K562 (cell line): ENCODE results near the gene SP2. TPM values are rescaled to one million over a fixed set of nuclear protein-coding genes. Genes with fewer than 3 reads are reported as not detected.

ENCODE experiments used
- ATAC-seq: fragments of 200-7000 bp; cut with Tn5 transposase; 3 replicates; pipeline ENCODE4 v1.9.1; 2020; ENCODE audit warnings: moderate library complexity
- BruUV-seq: library from RNA; stranded (reverse); fragments of 400-500 nt; replicated peaks from 2 replicates; lab custom pipeline; 2021; lab: Mats Ljungman, UMichigan
- CTCF ChIA-PET: fragments of 300-600 bp; formaldehyde crosslinking; extraction: SDS; loops from one replicate; lab custom pipeline; 2021; ENCODE audit warnings: low intra/inter-chr PET ratio; lab: Yijun Ruan, JAX
- POLR2A ChIA-PET: fragments of 300-600, 350-650 bp; sonication (Branson Sonifier 250); formaldehyde crosslinking; extraction: SDS; loops from one replicate; lab custom pipeline; 2021; ENCODE audit warnings: antibody characterized with exemption, inconsistent platforms; lab: Yijun Ruan, JAX
- DNase-seq, 4 experiments: peaks; one replicate each; pipeline versions ENCODE4 v3.0.0 to v3.0.0-alpha.2; 2011 to 2018; ENCODE audit warnings: low spot score in 3 of 4, mixed read lengths in 3 of 4; ENCODE audit errors: extremely low read depth in 1 of 4
- FAIRE-seq: peaks from 2 replicates; lab custom pipeline; 2011; peaks lifted over from hg19 to GRCh38; lab: Jason Lieb, UNC
- H2AFZ ChIP-seq: 2 replicates; pipeline ENCODE4 v1.6.0; 2011; ENCODE audit warnings: low read depth, low read length, control low read depth, inconsistent platforms
- H3K27ac ChIP-seq: fragments of 200-600 bp; 3 replicates; pipeline ENCODE4 v1.8.0; 2011; ENCODE audit warnings: low read depth, mild to moderate bottlenecking, control low read depth, inconsistent platforms, low read length, moderate library complexity, mixed read lengths; ENCODE audit errors: extremely low read depth
- H3K27me3 ChIP-seq, 2 experiments: fragments of 300-600 bp in 1 of 2; 2 replicates in 1 of 2; 3 replicates in 1 of 2; pipeline versions ENCODE4 v1.6.0 to v1.8.0; 2011; ENCODE audit warnings: inconsistent platforms in 2 of 2, low read length in 2 of 2, mild to moderate bottlenecking in 1 of 2, mixed read lengths in 1 of 2, moderate library complexity in 1 of 2; ENCODE audit not compliant: control insufficient read depth in 2 of 2, insufficient read depth in 2 of 2
- H3K36me3 ChIP-seq: fragments of 300-600 bp; 3 replicates; pipeline ENCODE4 v1.8.0; 2011; ENCODE audit warnings: mild to moderate bottlenecking, low read length, inconsistent platforms; ENCODE audit not compliant: control insufficient read depth, insufficient read depth
- H3K4me1 ChIP-seq, 2 experiments: fragments of 200-600 bp in 1 of 2; replicated peaks in 1 of 2; 2 replicates in 1 of 2; 3 replicates in 1 of 2; pipeline versions ENCODE4 v1.5.1 to v1.8.0; 2011; ENCODE audit warnings: inconsistent platforms in 2 of 2, low read length in 2 of 2, mild to moderate bottlenecking in 1 of 2, mixed read lengths in 1 of 2, moderate library complexity in 1 of 2; ENCODE audit not compliant: control insufficient read depth in 2 of 2, insufficient read depth in 2 of 2
- H3K4me2 ChIP-seq: 2 replicates; pipeline ENCODE4 v1.6.1; 2011; ENCODE audit warnings: low read length, control low read depth, inconsistent platforms, mixed read lengths; ENCODE audit not compliant: insufficient read depth
- H3K4me3 ChIP-seq: fragments of 200-600 bp; sonication (generic), shearing (Covaris generic); 2 replicates; pipeline ENCODE4 v1.5.1; 2016; ENCODE audit warnings: control low read depth, inconsistent platforms
- H3K79me2 ChIP-seq: fragments of 200-600 bp; 3 replicates; pipeline ENCODE4 v1.8.0; 2011; ENCODE audit warnings: low read length, inconsistent platforms; ENCODE audit not compliant: control insufficient read depth, insufficient read depth
- H3K9ac ChIP-seq, 2 experiments: 2 replicates each; pipeline versions ENCODE4 v1.6.0 to v1.6.1; 2011; ENCODE audit warnings: low read depth in 2 of 2, low read length in 2 of 2, control low read depth in 1 of 2, inconsistent platforms in 1 of 2, mild to moderate bottlenecking in 1 of 2, mixed read lengths in 1 of 2; ENCODE audit not compliant: insufficient read depth in 1 of 2
- H3K9me1 ChIP-seq: one replicate; pipeline ENCODE4 v1.6.0; 2011; ENCODE audit warnings: inconsistent platforms, mild to moderate bottlenecking, low read length, moderate library complexity; ENCODE audit not compliant: control insufficient read depth, insufficient read depth
- H3K9me3 ChIP-seq: replicated peaks from 2 replicates; pipeline ENCODE4 v1.5.1; 2011; ENCODE audit warnings: low read depth, low read length, inconsistent platforms; ENCODE audit not compliant: control insufficient read depth, insufficient read depth
- H4K20me1 ChIP-seq: replicated peaks from 2 replicates; pipeline ENCODE4 v1.6.1; 2011; ENCODE audit warnings: low read length, inconsistent platforms, mixed read lengths; ENCODE audit not compliant: control insufficient read depth, insufficient read depth
- BRCA1 ChIP-seq, 2 experiments: fragments of 450-650 bp in 1 of 2; sonication (generic) in 1 of 2; formaldehyde crosslinking in 1 of 2; IDR thresholded peaks; 2 replicates each; pipeline versions ENCODE4 v1.5.0 to v1.6.1; 2017 to 2020; ENCODE audit warnings: mild to moderate bottlenecking in 1 of 2, missing genetic modification reagents in 1 of 2
- CTBP1 ChIP-seq: fragments of 450-650 bp; IDR thresholded peaks from 2 replicates; pipeline ENCODE4 v1.6.1; 2016; ENCODE audit warnings: borderline replicate concordance
- DPF2 ChIP-seq: fragments of 450-650 bp; IDR thresholded peaks from 2 replicates; pipeline ENCODE4 v1.6.1; 2016
- HDAC1 ChIP-seq, 2 experiments: fragments of 450-650 bp; IDR thresholded peaks; 2 replicates each; pipeline ENCODE4 v1.6.1; 2016 to 2017; ENCODE audit warnings: inconsistent platforms in 1 of 2, mild to moderate bottlenecking in 1 of 2, moderate library complexity in 1 of 2
- HNRNPH1 ChIP-seq: fragments of 200-400 bp; formaldehyde crosslinking; optimal IDR thresholded peaks from 2 replicates; pipeline ENCODE3; 2017; ENCODE audit warnings: low read depth, mild to moderate bottlenecking, low read length, moderate library complexity
- HOXB6 ChIP-seq: fragments of 250-450 bp; sonication (Bioruptor Pico); IDR thresholded peaks from 2 replicates; pipeline ENCODE4 v1.5.1; 2022; ENCODE audit warnings: mild to moderate bottlenecking, borderline replicate concordance
- KDM2B ChIP-seq: fragments of 250-450 bp; sonication (Bioruptor Pico); IDR thresholded peaks from 2 replicates; pipeline ENCODE4 v1.8.0; 2021; ENCODE audit warnings: mild to moderate bottlenecking, moderate library complexity
- NFIX ChIP-seq: fragments of 250-450 bp; sonication (Bioruptor Pico); IDR thresholded peaks from 2 replicates; pipeline ENCODE4 v1.4.0; 2020; ENCODE audit warnings: low read depth, mild to moderate bottlenecking, moderate library complexity
- NR2C1 ChIP-seq, 2 experiments: fragments of 450-650 bp; IDR thresholded peaks; 2 replicates each; pipeline ENCODE4 v1.6.1; 2017; ENCODE audit warnings: mild to moderate bottlenecking in 2 of 2, antibody characterized with exemption in 1 of 2, inconsistent platforms in 1 of 2, missing compliant biosample characterization in 1 of 2, missing genetic modification characterization in 1 of 2
- RBBP5 ChIP-seq: fragments of 200-600 bp; sonication (generic); IDR thresholded peaks from 2 replicates; pipeline ENCODE4 v1.6.1; 2012; ENCODE audit warnings: borderline replicate concordance, mild to moderate bottlenecking, low read length, control low read depth, inconsistent platforms; ENCODE audit not compliant: insufficient read depth, poor library complexity, severe bottlenecking
- SAFB ChIP-seq: fragments of 200-400 bp; formaldehyde crosslinking; IDR thresholded peaks from 2 replicates; pipeline ENCODE4 v1.6.1; 2017; ENCODE audit warnings: low read depth, low read length, borderline replicate concordance
- SP1 ChIP-seq: sonication (generic); formaldehyde crosslinking; IDR thresholded peaks from 2 replicates; pipeline ENCODE4 v1.8.1; 2022; ENCODE audit warnings: mild to moderate bottlenecking, missing genetic modification reagents
- TEAD1 ChIP-seq, 2 experiments: fragments of 450-650 bp in 1 of 2; sonication (generic) in 1 of 2; formaldehyde crosslinking; IDR thresholded peaks; 2 replicates each; pipeline versions ENCODE4 v1.4.0 to v1.8.0; 2020 to 2022; ENCODE audit warnings: mild to moderate bottlenecking in 2 of 2, missing genetic modification reagents in 1 of 2
- ZNF197 ChIP-seq: fragments of 200-800 bp; sonication (Bioruptor generic); IDR thresholded peaks from 2 replicates; pipeline ENCODE4 v1.6.1; 2016; ENCODE audit warnings: low read depth, missing genetic modification characterization, missing compliant biosample characterization
- ZNF551 ChIP-seq: fragments of 250-450 bp; sonication (Bioruptor Pico); IDR thresholded peaks from 2 replicates; pipeline ENCODE4 v1.5.0; 2021; ENCODE audit warnings: mild to moderate bottlenecking, moderate library complexity
- ZNF830 ChIP-seq: fragments of 250-450 bp; sonication (Bioruptor Pico); IDR thresholded peaks from 2 replicates; pipeline ENCODE4 v1.5.0; 2021; ENCODE audit warnings: mild to moderate bottlenecking
- WGBS: fragments of 100-300 bp; shearing (Covaris generic); methylation state at CpG from one replicate; pipeline ENCODE4 v1.1.6; 2016; ENCODE audit warnings: low coverage, mixed read lengths; ENCODE audit not compliant: insufficient coverage; ENCODE audit errors: missing lambda C conversion rate; 5-methylcytosine and 5-hydroxymethylcytosine counted together
- in situ Hi-C: fragments of 300-500 bp; cut with MboI; formaldehyde crosslinking; loops from 4 replicates; pipeline ENCODE4 v1.15.0; 2018; ENCODE audit warnings: inconsistent platforms, mixed read lengths
- intact Hi-C: fragments of 100-400 bp; cut with micrococcal nuclease; formaldehyde crosslinking; loops from 2 replicates; pipeline ENCODE4 v1.14.2; 2022
- polyA plus RNA-seq, 8 experiments: library from polyadenylated mRNA; depleted of rRNA in 4 of 8; stranded (reverse) in 5 of 8; unstranded in 3 of 8; fragments of >200 nt; fragmentation: Nextera tagmentation in 2 of 8; fragmentation: Illumina TruSeq in 1 of 8; extraction: Ambion mirVana in 2 of 8; extraction: Trizol in 1 of 8; gene quantifications; 2 replicates each; pipeline versions ENCODE4 v1.2.1 to v1.2.3, GENCODE V29; 2011 to 2014; ENCODE audit warnings: inconsistent platforms in 1 of 8, missing spikeins in 1 of 8
- total RNA-seq, 7 experiments: library from RNA; depleted of rRNA in 6 of 7; stranded (reverse); fragments of >200 nt in 6 of 7; fragmentation: Illumina TruSeq in 2 of 7; extraction: Trizol in 2 of 7; gene quantifications; 2 replicates each; pipeline versions ENCODE4 v1.2.1 to v1.2.3, GENCODE V29; 2011 to 2021; ENCODE audit warnings: low replicate concordance in 1 of 7
- TF ChIP-seq, protein P1 (sequence below): fragments of 200-800 bp; sonication (Bioruptor generic); IDR thresholded peaks from 2 replicates; pipeline ENCODE4 v1.6.1; 2017; ENCODE audit warnings: missing genetic modification characterization, missing compliant biosample characterization

Gene SP2
- total and polyA plus RNA-seq, 9 of the 15 experiments (the other 6 are each of a cell fraction or from before 2014, with no cell fraction given): 0.77 to 22.3 (median 2.3) TPM

- no peak overlapping the region for H3K4me3 ChIP-seq
- ATAC-seq (no peak), DNase-seq (no peak), FAIRE-seq (no peak)
- no peak overlapping the region for H2AFZ ChIP-seq
- in situ Hi-C loops: no loop called here
- H3K27ac ChIP-seq: no peak overlapping the region
- intact Hi-C loops: no loop called here
- H3K4me2 ChIP-seq: no peak overlapping the region
- peaks cover 20% of the 10 kb centered on the region in 2 experiments for H3K4me1 ChIP-seq
- H3K9ac ChIP-seq: peak overlapping the region in 1 of 2 experiments; percentile 82; a peak in 1 of 4 replicates
- no TSS peak for BruUV-seq
- peaks cover 26% of the 10 kb centered on the region for H3K79me2 ChIP-seq
- H3K9me1 ChIP-seq: no peaks in the 10 kb centered on the region
- peaks cover 24% of the 10 kb centered on the region; the same call in 2 of the 3 replicates for H3K36me3 ChIP-seq
- no peaks in the 10 kb centered on the region for H3K9me3 ChIP-seq
- ChIA-PET POLR2A (interaction anchor here (2.2 kb wide), 1 partner anchor 8 kb away, joined by 9 read pairs; no protein-coding TSS in a partner anchor), CTCF (no interaction called here)
- no peaks in the 10 kb centered on the region for H3K27me3 ChIP-seq
- no peak for TF ChIP-seq BRCA1 (IDR thresholded peaks at IDR 0.05)
- no peak for TF ChIP-seq BRCA1 (CRISPR knock-in tag; IDR thresholded peaks at IDR 0.05)
- no peak for TF ChIP-seq HOXB6 (CRISPR knock-in tag)
- TF ChIP-seq SP1: no peak
- no peak for TF ChIP-seq NR2C1 (IDR thresholded peaks at IDR 0.05)
- no peak for TF ChIP-seq NR2C1 (tag; IDR thresholded peaks at IDR 0.05)
- no peak for TF ChIP-seq HNRNPH1
- no peak for TF ChIP-seq SAFB
- no peak for TF ChIP-seq DPF2
- TF ChIP-seq RBBP5: no peak
- TF ChIP-seq TEAD1 (CRISPR knock-in tag; IDR thresholded peaks at IDR 0.05): no peak
- no peak for TF ChIP-seq ZNF830 (CRISPR knock-in tag)
- no peak for TF ChIP-seq ZNF197
- no peak for TF ChIP-seq KDM2B (CRISPR knock-in tag)
- no peak for TF ChIP-seq NFIX
- TF ChIP-seq CTBP1: no peak
- TF ChIP-seq, protein P1, sequence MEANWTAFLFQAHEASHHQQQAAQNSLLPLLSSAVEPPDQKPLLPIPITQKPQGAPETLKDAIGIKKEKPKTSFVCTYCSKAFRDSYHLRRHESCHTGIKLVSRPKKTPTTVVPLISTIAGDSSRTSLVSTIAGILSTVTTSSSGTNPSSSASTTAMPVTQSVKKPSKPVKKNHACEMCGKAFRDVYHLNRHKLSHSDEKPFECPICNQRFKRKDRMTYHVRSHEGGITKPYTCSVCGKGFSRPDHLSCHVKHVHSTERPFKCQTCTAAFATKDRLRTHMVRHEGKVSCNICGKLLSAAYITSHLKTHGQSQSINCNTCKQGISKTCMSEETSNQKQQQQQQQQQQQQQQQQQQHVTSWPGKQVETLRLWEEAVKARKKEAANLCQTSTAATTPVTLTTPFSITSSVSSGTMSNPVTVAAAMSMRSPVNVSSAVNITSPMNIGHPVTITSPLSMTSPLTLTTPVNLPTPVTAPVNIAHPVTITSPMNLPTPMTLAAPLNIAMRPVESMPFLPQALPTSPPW: no peak
- TF ChIP-seq ZNF551 (CRISPR knock-in tag): no peak
- TF ChIP-seq HDAC1 (IDR thresholded peaks at IDR 0.05): no peak
- peaks cover 5% of the 10 kb centered on the region for H4K20me1 ChIP-seq
- 82% methylated on average over 6 of the region's 7 CpGs for WGBS
These were observed 5.4 kb downstream of the SP2 start for GRCh38 chr17:47901423-47901822.
